ENCODE data around the gene PPFIA3.
"Not testable (repeated sequence)": the region's sequence is repeated elsewhere in the genome, so short reads cannot be mapped to it uniquely, and the experiment has no call there.

Gene PPFIA3

DNA sequence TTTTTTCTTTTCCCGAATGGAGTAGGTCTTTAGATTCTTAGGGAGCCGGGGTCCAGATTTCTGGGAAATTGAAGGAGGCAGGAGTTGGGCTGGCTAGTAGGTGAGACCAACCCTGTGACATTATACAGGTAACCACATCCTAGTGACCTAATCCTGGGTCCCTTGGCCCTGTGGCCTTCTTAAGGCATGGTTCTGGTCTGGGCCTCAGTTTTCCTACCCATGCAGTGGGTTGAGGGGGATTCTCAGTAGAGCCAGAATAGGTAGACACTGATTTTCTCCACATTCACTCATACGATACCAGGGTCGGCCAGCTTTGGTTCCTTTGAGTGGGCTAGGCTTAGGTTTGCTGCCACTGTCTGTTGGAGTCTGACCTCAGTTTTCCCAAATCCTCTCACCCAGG is 7.2 kb downstream of the PPFIA3 start:
- no peaks in the 10 kb centered on the region for H3K9me3 ChIP-seq (ENCODE audit: control insufficient read depth, insufficient read depth, low read length)
- no peaks in the 10 kb centered on the region for H3K36me3 ChIP-seq (ENCODE audit: insufficient read depth, low read length)
- no peak overlapping the region for H3K9ac ChIP-seq (ENCODE audit: low read depth, low read length)
- H3K4me1 ChIP-seq (ENCODE audit: insufficient read depth, low read length), result no peaks in the 10 kb centered on the region

DNA sequence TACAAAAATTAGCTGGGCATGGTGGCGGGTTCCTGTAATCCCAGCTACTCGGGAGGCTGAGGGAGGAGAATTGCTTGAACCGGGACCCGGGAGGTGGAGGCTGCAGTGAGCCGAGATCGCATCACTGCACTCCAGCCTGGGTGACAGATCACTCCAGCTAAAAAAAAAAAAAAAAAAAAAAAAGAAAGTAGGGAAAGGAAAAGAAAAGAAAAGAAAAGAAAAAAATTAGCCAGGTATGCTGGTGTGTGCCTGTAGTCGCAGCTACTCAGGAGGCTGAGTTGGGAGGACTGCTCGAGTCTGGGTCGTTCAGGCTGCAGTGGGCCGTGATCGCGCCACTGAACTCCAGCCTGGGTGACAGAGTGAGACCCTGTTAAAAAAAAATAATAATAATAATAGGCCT is 7.9 kb downstream of the PPFIA3 start:
- H3K36me3 ChIP-seq (ENCODE audit: insufficient read depth, low read length); H3K9me3 ChIP-seq (ENCODE audit: control insufficient read depth, insufficient read depth, low read length); H3K4me1 ChIP-seq (ENCODE audit: insufficient read depth, low read length): not testable (repeated sequence)
- H3K9ac ChIP-seq (ENCODE audit: low read depth, low read length), result peak overlapping the region; percentile 50; the same call in 1 of the 2 replicates

DNA sequence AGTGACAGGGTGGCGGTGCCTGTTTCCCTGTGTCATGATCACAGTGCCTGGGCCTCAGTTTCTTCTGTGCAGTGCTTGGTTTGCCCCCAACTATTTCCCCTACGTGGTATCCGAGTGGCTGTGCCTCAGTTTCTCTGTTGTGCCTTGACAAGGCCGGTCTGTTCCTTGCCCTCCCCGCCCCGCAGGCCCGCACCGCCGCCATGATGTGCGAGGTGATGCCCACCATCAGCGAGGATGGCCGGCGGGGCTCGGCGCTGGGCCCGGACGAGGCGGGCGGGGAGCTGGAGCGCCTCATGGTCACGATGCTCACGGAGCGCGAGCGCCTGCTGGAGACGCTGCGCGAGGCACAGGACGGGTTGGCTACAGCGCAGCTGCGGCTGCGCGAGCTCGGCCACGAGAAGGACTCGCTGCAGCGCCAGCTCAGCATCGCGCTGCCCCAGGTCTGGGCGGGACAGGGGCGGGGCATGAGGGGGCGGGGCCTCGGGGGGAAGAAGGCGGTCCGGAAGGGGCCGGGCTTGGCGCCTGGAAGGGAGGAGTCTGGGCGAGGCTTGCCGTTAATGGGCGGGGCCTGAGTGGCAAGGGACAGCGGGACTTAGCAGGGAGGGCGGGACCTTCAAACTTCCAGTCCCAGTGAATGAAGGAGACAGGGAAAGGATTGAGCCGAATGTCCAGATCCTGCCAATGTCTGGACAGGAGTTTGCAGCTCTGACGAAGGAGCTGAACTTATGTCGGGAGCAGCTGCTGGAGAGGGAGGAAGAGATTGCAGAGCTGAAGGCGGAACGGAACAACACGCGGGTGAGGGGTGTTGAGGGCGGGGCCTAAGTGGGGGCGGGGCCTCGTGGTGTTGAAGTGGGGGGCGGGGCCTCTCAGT is 8.6 kb downstream of the PPFIA3 start:
- Histone ChIP-seq H3K36me3 (ENCODE audit: insufficient read depth, low read length) (no peaks in the 10 kb centered on the region), H3K9ac (ENCODE audit: low read depth, low read length) (peak overlapping the region; percentile 66; the same call in 1 of the 2 replicates), H3K9me3 (ENCODE audit: control insufficient read depth, insufficient read depth, low read length) (no peaks in the 10 kb centered on the region), H3K4me1 (ENCODE audit: insufficient read depth, low read length) (no peaks in the 10 kb centered on the region)

DNA sequence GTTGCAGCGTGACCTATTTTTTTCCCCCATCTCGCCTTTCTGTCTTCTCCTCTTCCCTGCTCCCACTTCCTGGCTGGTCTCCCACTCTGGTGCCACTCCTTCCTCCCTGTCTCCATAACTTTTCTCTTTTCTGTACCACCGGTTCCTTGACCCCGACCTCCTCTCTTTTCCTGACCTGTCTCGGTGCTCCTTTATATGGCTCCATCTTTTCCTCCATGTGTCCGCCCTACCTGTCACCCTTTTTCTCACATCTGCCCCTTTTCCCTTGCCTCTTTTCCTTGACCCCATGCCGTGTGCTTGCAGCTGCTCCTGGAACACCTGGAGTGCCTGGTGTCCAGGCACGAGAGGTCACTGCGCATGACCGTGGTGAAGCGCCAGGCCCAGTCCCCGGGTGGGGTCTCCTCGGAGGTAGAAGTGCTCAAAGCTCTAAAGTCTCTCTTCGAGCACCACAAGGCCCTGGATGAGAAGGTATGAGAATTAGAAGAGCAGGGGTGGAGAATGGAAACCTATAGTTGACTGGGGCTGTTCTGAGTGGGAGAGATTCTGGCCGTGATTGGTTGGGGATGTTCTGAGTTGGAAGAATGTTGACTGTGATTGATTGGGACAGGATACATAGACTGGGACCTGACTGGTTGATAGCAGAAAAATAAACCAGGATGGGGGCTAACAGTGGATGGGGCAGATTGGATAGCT is 9.3 kb downstream of the PPFIA3 start:
- Histone ChIP-seq H3K4me1 (ENCODE audit: insufficient read depth, low read length) (no peaks in the 10 kb centered on the region), H3K9ac (ENCODE audit: low read depth, low read length) (peak overlapping the region; percentile 66; the same call in 1 of the 2 replicates), H3K36me3 (ENCODE audit: insufficient read depth, low read length) (no peaks in the 10 kb centered on the region), H3K9me3 (ENCODE audit: control insufficient read depth, insufficient read depth, low read length) (no peaks in the 10 kb centered on the region)

DNA sequence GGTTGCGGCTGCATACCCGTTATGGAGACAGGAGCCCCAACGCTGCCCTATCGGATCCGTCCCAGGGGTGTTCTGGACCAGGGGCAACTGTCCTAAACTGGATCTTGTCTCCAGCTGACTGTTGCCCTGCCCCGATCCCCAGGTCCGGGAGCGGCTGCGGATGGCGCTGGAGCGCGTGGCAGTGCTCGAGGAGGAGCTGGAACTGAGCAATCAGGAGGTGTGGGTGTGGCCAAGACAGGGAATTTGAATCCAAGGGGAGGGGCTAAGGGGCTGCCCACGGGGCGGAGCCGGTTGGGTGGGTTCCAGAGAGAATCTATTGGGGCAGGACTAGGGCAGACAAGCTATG is 9.9 kb downstream of the PPFIA3 start:
- Histone ChIP-seq H3K36me3 (ENCODE audit: insufficient read depth, low read length) (no peaks in the 10 kb centered on the region), H3K9ac (ENCODE audit: low read depth, low read length) (peak overlapping the region; percentile 66; the same call in 1 of the 2 replicates), H3K9me3 (ENCODE audit: control insufficient read depth, insufficient read depth, low read length) (no peaks in the 10 kb centered on the region), H3K4me1 (ENCODE audit: insufficient read depth, low read length) (peaks cover 3% of the 10 kb centered on the region)

DNA sequence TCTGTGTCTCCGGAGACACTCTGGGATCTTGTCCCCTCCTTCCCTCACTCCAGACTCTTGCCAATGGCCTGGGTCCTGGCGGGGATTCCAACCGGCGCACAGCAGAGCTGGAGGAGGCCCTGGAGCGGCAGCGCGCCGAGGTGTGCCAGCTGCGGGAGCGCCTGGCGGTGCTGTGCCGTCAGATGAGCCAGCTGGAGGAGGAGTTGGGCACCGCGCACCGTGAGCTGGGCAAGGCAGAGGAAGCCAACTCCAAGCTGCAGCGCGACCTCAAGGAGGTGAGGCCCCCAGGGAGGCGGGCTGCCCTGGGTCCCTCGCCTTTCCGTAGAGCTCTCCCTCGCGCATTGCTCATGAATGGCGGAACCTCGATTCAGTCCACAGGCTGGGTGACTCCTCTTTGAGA is 11.0 kb downstream of the PPFIA3 start:
- peaks cover 7% of the 10 kb centered on the region for H3K4me1 ChIP-seq (ENCODE audit: insufficient read depth, low read length)
- no peaks in the 10 kb centered on the region for H3K9me3 ChIP-seq (ENCODE audit: control insufficient read depth, insufficient read depth, low read length)
- no peaks in the 10 kb centered on the region for H3K36me3 ChIP-seq (ENCODE audit: insufficient read depth, low read length)
- no peak overlapping the region for H3K9ac ChIP-seq (ENCODE audit: low read depth, low read length)

DNA sequence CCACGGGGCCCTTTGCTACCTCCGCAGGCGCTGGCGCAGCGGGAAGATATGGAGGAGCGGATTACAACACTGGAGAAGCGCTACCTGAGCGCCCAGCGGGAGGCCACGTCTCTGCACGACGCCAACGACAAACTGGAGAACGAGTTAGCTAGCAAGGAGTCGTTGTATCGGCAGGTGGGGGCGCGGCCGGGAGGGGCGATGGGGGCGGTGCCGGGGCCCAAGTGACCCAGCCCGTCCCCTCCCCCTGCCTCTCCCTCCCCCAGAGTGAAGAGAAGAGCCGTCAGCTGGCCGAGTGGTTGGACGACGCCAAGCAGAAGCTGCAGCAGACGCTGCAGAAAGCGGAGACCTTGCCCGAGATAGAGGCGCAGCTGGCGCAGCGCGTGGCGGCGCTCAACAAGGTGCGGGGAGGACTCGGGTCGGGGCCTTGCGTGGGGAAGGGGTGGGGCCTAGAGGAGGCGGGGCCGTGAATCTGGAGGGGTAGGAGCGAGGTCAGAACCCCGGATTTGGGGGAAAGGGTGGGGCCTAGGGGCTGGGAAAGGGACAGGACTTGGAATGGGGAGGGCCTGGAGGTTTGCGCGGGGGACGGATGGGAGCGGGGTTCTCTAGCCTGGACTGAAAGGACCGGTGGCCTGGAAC is 13.7 kb downstream of the PPFIA3 start:
- Histone ChIP-seq H3K9me3 (ENCODE audit: control insufficient read depth, insufficient read depth, low read length) (no peaks in the 10 kb centered on the region), H3K36me3 (ENCODE audit: insufficient read depth, low read length) (no peaks in the 10 kb centered on the region; the same call in none of the 2 replicates), H3K4me1 (ENCODE audit: insufficient read depth, low read length) (peaks cover 11% of the 10 kb centered on the region), H3K9ac (ENCODE audit: low read depth, low read length) (peak overlapping the region; percentile 71; the same call in 1 of the 2 replicates)

DNA sequence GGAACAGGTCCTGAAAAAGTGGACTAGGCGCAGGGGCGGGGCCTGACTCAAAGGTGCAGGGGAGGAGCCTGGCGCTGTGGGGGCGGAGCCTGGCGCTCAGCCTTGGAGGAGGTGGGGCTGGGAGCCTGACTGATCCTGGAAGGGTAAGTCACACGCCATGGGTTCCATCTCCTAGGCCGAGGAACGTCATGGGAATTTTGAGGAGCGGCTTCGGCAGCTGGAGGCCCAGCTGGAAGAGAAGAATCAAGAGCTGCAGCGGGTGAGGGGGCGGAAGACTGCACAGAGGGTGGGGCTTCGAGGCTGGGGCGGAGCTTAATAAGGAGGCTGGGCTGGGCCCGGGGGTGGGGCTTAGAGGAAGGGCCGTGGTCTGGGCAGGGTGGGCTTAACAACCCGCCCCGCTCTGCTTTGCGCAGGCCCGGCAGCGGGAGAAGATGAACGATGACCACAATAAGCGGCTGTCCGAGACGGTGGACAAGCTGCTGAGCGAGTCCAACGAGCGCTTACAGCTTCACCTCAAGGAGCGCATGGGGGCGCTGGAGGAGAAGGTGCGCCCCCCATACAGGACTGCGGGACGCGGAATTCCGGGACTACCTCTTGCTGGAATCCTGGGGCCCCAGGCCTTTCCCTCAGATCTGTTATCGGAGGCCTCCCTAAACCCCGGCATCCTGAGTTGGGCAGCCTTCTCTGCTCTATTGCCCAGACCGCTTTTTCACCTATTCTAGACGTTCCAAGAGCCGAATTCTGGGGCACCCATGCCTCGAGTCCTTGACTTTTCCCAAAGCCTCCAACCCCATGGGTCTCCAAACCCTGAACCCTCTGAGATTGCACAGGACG is 14.5 kb downstream of the PPFIA3 start:
- Histone ChIP-seq H3K9me3 (ENCODE audit: control insufficient read depth, insufficient read depth, low read length) (no peaks in the 10 kb centered on the region), H3K4me1 (ENCODE audit: insufficient read depth, low read length) (peaks cover 11% of the 10 kb centered on the region), H3K36me3 (ENCODE audit: insufficient read depth, low read length) (no peaks in the 10 kb centered on the region; the same call in none of the 2 replicates), H3K9ac (ENCODE audit: low read depth, low read length) (peak overlapping the region; percentile 71; the same call in 1 of the 2 replicates)

DNA sequence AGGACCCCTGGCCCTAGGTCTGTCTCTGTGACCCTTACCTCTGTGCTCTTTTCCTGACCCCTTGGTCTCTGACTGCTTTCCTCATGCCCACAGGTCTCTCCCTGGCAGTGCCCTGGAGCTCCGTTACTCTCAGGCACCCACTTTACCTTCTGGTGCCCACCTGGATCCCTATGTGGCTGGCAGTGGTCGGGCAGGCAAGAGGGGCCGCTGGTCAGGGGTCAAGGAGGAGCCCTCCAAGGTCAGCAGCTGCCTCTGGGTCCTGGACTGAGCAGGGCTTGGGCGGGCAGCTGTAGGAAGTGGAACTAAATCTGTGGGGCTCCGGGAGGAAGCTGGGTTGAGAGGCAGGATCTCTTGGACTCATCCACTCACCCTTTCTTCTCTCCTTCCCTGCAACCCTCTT is 16.3 kb downstream of the PPFIA3 start:
- H3K9me3 ChIP-seq (ENCODE audit: control insufficient read depth, insufficient read depth, low read length), result no peaks in the 10 kb centered on the region
- no peaks in the 10 kb centered on the region; the same call in none of the 2 replicates for H3K36me3 ChIP-seq (ENCODE audit: insufficient read depth, low read length)
- peaks cover 16% of the 10 kb centered on the region for H3K4me1 ChIP-seq (ENCODE audit: insufficient read depth, low read length)
- H3K9ac ChIP-seq (ENCODE audit: low read depth, low read length), result no peak overlapping the region; the same call in 1 of the 2 replicates

DNA sequence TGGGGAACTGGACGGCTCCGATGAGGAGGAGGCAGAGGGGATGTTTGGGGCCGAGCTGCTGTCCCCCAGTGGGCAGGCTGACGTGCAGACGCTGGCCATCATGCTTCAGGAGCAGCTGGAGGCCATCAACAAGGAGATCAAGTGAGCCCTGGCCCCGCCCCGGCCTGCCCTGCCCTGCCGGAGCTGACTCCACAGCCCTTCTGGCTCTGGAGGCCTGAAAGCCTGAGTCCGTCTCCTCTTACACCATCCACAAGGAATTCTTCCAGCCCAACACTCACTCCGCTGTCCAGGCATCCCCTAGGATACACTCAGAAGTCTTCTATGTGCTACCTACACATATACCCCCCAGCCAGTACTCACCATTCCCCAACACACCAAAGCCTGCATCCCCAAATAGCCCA is 17.4 kb downstream of the PPFIA3 start:
- Histone ChIP-seq H3K9ac (ENCODE audit: low read depth, low read length) (no peak overlapping the region), H3K4me1 (ENCODE audit: insufficient read depth, low read length) (peaks cover 16% of the 10 kb centered on the region), H3K36me3 (ENCODE audit: insufficient read depth, low read length) (no peaks in the 10 kb centered on the region; the same call in none of the 2 replicates), H3K9me3 (ENCODE audit: control insufficient read depth, insufficient read depth, low read length) (no peaks in the 10 kb centered on the region)

DNA sequence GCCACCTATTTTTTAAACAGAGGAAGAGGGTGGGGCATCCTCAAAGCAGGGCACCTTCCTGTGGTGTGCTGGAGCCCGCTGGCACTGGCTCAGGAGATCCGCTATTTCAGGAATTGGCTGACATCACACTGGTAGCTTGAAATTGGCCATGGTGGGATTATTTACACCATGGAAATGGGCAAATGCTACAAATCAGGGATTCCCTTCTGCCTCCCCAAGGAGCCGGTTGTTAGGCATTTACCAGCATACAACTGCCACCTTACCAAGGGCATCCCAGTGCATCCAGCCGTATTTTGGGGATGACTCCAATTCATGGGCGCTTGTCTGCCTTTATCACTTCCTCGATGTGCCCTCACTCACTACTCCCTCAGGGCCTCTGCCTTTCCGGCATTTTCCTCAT is 21.6 kb downstream of the PPFIA3 start:
- Histone ChIP-seq H3K4me1 (ENCODE audit: insufficient read depth, low read length) (peaks cover 5% of the 10 kb centered on the region; the same call in 1 of the 2 replicates), H3K9me3 (ENCODE audit: control insufficient read depth, insufficient read depth, low read length) (no peaks in the 10 kb centered on the region), H3K9ac (ENCODE audit: low read depth, low read length) (no peak overlapping the region), H3K36me3 (ENCODE audit: insufficient read depth, low read length) (no peaks in the 10 kb centered on the region; the same call in none of the 2 replicates)

DNA sequence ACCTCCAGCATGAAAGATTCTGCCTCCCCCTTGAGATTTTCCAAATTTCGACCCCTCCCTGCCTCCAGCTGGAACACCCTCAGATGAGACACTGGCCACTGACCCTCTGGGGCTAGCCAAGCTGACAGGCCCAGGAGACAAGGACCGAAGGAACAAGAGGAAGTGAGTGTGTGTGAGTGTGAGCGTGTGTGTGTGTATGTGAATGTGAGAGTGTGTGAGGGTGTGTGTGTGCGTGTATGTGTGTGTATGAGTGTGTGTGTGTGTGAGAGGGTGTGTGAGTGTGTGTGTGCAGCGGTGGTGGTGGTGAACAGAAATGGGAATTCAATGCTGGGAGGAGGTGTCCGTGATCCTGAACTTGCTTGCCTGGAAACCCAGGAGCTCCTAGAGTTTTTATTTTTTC is 22.0 kb downstream of the PPFIA3 start:
- Histone ChIP-seq H3K36me3 (ENCODE audit: insufficient read depth, low read length) (no peaks in the 10 kb centered on the region; the same call in none of the 2 replicates), H3K4me1 (ENCODE audit: insufficient read depth, low read length) (peaks cover 4% of the 10 kb centered on the region; the same call in 1 of the 2 replicates), H3K9ac (ENCODE audit: low read depth, low read length) (no peak overlapping the region), H3K9me3 (ENCODE audit: control insufficient read depth, insufficient read depth, low read length) (no peaks in the 10 kb centered on the region)

DNA sequence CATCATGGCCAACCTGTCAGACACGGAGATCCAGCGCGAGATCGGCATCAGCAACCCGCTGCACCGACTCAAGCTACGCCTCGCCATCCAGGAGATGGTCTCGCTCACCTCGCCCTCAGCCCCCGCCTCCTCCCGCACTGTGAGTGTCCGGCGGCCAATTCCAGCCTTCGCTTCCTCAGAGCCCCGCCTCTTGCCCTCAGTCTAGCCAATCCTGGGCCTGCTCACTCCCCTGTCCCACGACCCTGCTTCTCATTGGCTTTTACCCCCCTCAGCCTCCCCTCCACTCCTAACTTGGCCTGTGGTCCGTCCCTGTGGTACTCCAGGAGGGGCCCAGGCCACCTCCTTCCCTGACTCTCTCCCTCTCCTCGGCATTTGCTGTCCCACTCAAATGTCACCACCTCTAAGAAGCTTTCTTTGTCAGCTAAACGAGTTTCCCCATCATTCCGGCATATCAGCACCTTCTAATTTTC is 23.6 kb downstream of the PPFIA3 start:
- Histone ChIP-seq H3K9me3 (ENCODE audit: control insufficient read depth, insufficient read depth, low read length) (no peaks in the 10 kb centered on the region), H3K36me3 (ENCODE audit: insufficient read depth, low read length) (no peaks in the 10 kb centered on the region), H3K9ac (ENCODE audit: low read depth, low read length) (peak overlapping the region; percentile 53; the same call in 1 of the 2 replicates), H3K4me1 (ENCODE audit: insufficient read depth, low read length) (peaks cover 9% of the 10 kb centered on the region; the same call in 1 of the 2 replicates)

All from ES-I3 (cell line).